Esophagus muscularis mucosa (tissue), 4 donors: ENCODE results near the gene PHLPP1. TPM values are rescaled to one million over a fixed set of nuclear protein-coding genes. Genes with fewer than 3 reads are reported as not detected.

ENCODE experiments used
- DNase-seq: peaks from one replicate; pipeline ENCODE4 v3.0.0-alpha.2; 2017; ENCODE audit errors: extremely low spot score
- H3K27ac ChIP-seq, 4 donors: fragments of 200-600 bp; sonication (generic); replicated peaks in 1 of 4; 1 replicate in 3 of 4; 2 replicates in 1 of 4; pipeline ENCODE4 v1.5.1; 2016 to 2019; ENCODE audit warnings: mild to moderate bottlenecking in 1 of 4
- H3K27me3 ChIP-seq, 4 donors: fragments of 200-600 bp; sonication (generic); one replicate each; pipeline versions ENCODE4 v1.5.1 to v1.6.0; 2016 to 2019
- H3K36me3 ChIP-seq, 4 donors: fragments of 200-600 bp; sonication (generic); one replicate each; pipeline ENCODE4 v1.5.1; 2016 to 2019
- H3K4me1 ChIP-seq, 4 donors: fragments of 200-600 bp; sonication (generic); one replicate each; pipeline ENCODE4 v1.5.1; 2016 to 2019
- H3K4me3 ChIP-seq, 4 donors: fragments of 200-600 bp; sonication (generic); 1 replicate in 2 of 4; 2 replicates in 2 of 4; pipeline ENCODE4 v1.5.1; 2016 to 2019; ENCODE audit warnings: mild to moderate bottlenecking in 4 of 4, moderate library complexity in 1 of 4
- H3K9me3 ChIP-seq, 4 donors: fragments of 200-600 bp; sonication (generic); 1 replicate in 3 of 4; 2 replicates in 1 of 4; pipeline ENCODE4 v1.5.1; 2016 to 2019
- CTCF ChIP-seq, 3 experiments: fragments of 200-600 bp in 2 of 3; fragments of 450-650 bp in 1 of 3; sonication (generic) in 2 of 3; IDR thresholded peaks; one replicate each; pipeline ENCODE4 v1.5.1; 2017 to 2019; ENCODE audit warnings: antibody characterized with exemption in 3 of 3, mild to moderate bottlenecking in 2 of 3, moderate library complexity in 1 of 3
- EP300 ChIP-seq: sonication (generic); formaldehyde crosslinking; IDR thresholded peaks from one replicate; pipeline ENCODE4 v1.6.1; 2017; ENCODE audit warnings: antibody characterized with exemption
- POLR2A ChIP-seq: fragments of 450-650 bp; IDR thresholded peaks from one replicate; pipeline ENCODE4 v1.6.1; 2017; ENCODE audit warnings: antibody characterized with exemption, moderate library complexity, mild to moderate bottlenecking, low read depth
- POLR2AphosphoS5 ChIP-seq, 2 donors: sonication (generic); formaldehyde crosslinking; IDR thresholded peaks; one replicate each; pipeline ENCODE4 v1.6.1; 2017; ENCODE audit warnings: antibody characterized with exemption in 2 of 2
- WGBS: methylation state at CpG from one replicate; pipeline ENCODE4 v1.1.5; 2018; 5-methylcytosine and 5-hydroxymethylcytosine counted together
- intact Hi-C: fragments of 100-400 bp; cut with DNase I; formaldehyde crosslinking; loops from one replicate; pipeline ENCODE4 v1.15.1; 2023
- total RNA-seq, 4 donors: library from RNA; depleted of rRNA; stranded (reverse); fragments of >200 nt; gene quantifications; one replicate each; pipeline versions ENCODE4 v1.1.0 to v1.2.1, GENCODE V29; 2016

The PHLPP1 gene
- total RNA-seq, 4 donors from 2014 or later = 11.6 to 23.0 (median 17.3) TPM

DNA sequence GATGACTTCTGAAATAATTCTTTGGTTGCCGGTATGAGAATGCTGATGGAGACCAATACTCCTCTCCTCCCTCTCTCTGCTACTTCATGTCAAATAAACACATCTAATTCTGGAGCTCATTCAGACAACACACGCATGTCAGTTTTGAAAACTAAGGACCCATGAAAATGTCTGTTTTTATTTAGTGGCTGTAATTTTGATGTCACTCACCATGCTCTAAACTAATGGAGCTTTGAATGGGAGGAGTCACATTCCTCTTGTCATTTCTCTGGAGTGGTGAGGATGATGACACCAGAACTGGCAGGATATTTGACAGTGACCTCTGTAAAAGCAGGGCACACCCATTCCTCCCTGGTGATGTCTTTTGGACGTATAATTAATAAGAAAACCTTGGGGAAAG is 163.0 kb downstream of the PHLPP1 start:
- H3K27ac ChIP-seq = peak overlapping the region in 1 of 4 donors; percentile 56
- 47% methylated on average over 3 of the region's 3 CpGs for WGBS
- H3K4me1 ChIP-seq = peaks cover 28 to 42% (median 35%) of the 10 kb centered on the region in 4 donors
- no peak overlapping the region for H3K4me3 ChIP-seq
- DNase-seq = no peak
- no peaks in the 10 kb centered on the region for H3K27me3 ChIP-seq
- no peaks in the 10 kb centered on the region for H3K9me3 ChIP-seq
- TF ChIP-seq CTCF (IDR thresholded peaks at IDR 0.05) (no peak), EP300 (no peak), POLR2A (no peak), POLR2AphosphoS5 (IDR thresholded peaks at IDR 0.05) (no peak)
- intact Hi-C loops = loop anchor here (5.0 to 10.0 kb wide), 2 partner anchors 76 to 156 kb away; no protein-coding TSS in a partner anchor
- H3K36me3 ChIP-seq = no peaks in the 10 kb centered on the region

GRCh38 chr18:62880034-62880433 is 164.7 kb downstream of the PHLPP1 start:
- Histone ChIP-seq H3K4me1 (peaks cover 26 to 42% (median 35%) of the 10 kb centered on the region in 4 donors), H3K27me3 (no peaks in the 10 kb centered on the region), H3K27ac (no peak overlapping the region), H3K36me3 (no peaks in the 10 kb centered on the region), H3K9me3 (no peaks in the 10 kb centered on the region), H3K4me3 (no peak overlapping the region)
- WGBS = 95% methylated on average over 1 of the region's 1 CpG
- intact Hi-C loops = no loop called here
- TF ChIP-seq POLR2AphosphoS5 (IDR thresholded peaks at IDR 0.05) (no peak), POLR2A (no peak), EP300 (no peak), CTCF (IDR thresholded peaks at IDR 0.05) (no peak)
- no peak for DNase-seq

DNA sequence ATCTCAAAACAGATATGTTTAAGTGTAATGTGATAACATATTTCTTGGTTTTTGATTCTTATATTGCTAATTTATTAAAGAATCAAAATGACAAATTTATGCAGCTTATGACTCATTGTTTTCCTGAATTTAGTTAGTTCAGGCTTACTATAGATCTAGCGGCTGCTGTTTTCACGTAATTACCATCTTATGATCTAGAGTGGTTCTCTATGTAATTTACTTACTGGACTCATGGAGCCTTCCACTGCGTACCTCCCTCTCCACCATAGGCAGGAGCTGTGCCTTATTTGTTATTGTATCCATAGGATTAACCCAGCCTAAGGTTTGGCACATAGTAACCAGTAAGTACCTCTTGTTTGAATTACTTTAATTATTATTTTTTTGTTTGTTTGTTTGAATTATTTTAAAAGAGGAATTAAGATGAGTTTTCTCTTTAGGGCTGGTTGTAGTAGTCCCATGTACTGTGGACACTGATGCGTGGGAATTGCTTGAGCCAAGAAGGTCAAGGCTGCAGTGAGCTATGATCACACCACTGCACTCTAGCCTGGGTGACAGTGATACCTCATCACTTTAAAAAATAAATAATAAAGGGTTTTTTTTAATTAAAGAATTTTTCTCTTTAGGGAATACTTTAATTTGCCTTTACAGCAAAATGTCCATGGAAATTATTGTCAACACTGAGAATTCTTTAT is 165.5 kb downstream of the PHLPP1 start:
- no peak for DNase-seq
- H3K27ac ChIP-seq = no peak overlapping the region
- intact Hi-C loops = no loop called here
- peaks cover 26 to 40% (median 35%) of the 10 kb centered on the region in 4 donors for H3K4me1 ChIP-seq
- H3K4me3 ChIP-seq = no peak overlapping the region
- no peaks in the 10 kb centered on the region for H3K36me3 ChIP-seq
- no peaks in the 10 kb centered on the region for H3K27me3 ChIP-seq
- no peaks in the 10 kb centered on the region for H3K9me3 ChIP-seq
- 96% methylated on average over 4 of the region's 4 CpGs for WGBS
- TF ChIP-seq CTCF (IDR thresholded peaks at IDR 0.05) (no peak), POLR2A (no peak), EP300 (no peak), POLR2AphosphoS5 (IDR thresholded peaks at IDR 0.05) (no peak)

GRCh38 chr18:62881509-62882016 is 166.2 kb downstream of the PHLPP1 start:
- H3K36me3 ChIP-seq = no peaks in the 10 kb centered on the region
- H3K27me3 ChIP-seq = no peaks in the 10 kb centered on the region
- TF ChIP-seq CTCF (IDR thresholded peaks at IDR 0.05) (no peak), POLR2AphosphoS5 (IDR thresholded peaks at IDR 0.05) (peak; percentile 50 to 64)
- no peak overlapping the region for H3K4me3 ChIP-seq
- peak overlapping the region in 1 of 4 donors; percentile 27 for H3K27ac ChIP-seq
- no peak for DNase-seq
- H3K4me1 ChIP-seq = peaks cover 26 to 39% (median 32%) of the 10 kb centered on the region in 4 donors
- H3K9me3 ChIP-seq = no peaks in the 10 kb centered on the region
- intact Hi-C loops = no loop called here
- WGBS = 58% methylated on average over 4 of the region's 4 CpGs
